Measurements from ENCODE around the gene MAGEA9B. TPM values are rescaled to one million over a fixed set of nuclear protein-coding genes. Genes with fewer than 3 reads are reported as not detected.
"Not testable (repeated sequence)": the region's sequence is repeated elsewhere in the genome, so short reads cannot be mapped to it uniquely, and the experiment has no call there.

Gene MAGEA9B
- total and polyA plus RNA-seq, 2 experiments from 2014 or later = 0.33 TPM; not detected in 1

DNA sequence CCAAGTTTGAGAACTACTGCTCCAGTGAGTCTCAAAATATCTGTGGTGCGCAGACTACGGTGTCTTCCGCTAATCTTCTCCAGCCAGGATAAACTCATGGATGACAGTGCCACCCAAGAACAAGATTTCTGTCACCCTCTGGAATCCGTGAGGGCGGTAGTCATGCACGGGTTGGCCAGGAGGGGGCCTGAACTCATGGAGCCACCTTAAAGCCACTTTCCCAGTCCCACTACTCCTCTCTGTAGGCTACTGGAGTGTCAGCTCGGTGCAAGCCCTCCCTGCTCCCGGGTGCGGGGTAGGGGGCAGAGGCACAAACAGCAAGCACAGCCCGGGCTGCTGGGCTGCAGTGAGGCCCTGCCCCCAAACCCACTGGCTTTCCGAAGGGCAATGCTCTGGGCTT is 11.3 kb upstream of the MAGEA9B start:
- not testable (repeated sequence) for H3K79me2 ChIP-seq; H3K4me3 ChIP-seq; H3K27ac ChIP-seq; H3K9me2 ChIP-seq (replicated peaks; ENCODE audit: insufficient read depth); H3K36me3 ChIP-seq (replicated peaks; ENCODE audit: insufficient read depth, low read depth); DNase-seq (ENCODE audit: low spot score); H4K20me1 ChIP-seq (ENCODE audit: insufficient read depth, poor library complexity, severe bottlenecking); H3K27me3 ChIP-seq; H3K9me3 ChIP-seq (ENCODE audit: low read depth); H3K4me1 ChIP-seq (ENCODE audit: insufficient read depth); H3K4me2 ChIP-seq; H2AFZ ChIP-seq
- WGBS (ENCODE audit: low lambda C conversion rate, missing lambda C conversion rate) = 52% methylated on average over 5 of the region's 11 CpGs

DNA sequence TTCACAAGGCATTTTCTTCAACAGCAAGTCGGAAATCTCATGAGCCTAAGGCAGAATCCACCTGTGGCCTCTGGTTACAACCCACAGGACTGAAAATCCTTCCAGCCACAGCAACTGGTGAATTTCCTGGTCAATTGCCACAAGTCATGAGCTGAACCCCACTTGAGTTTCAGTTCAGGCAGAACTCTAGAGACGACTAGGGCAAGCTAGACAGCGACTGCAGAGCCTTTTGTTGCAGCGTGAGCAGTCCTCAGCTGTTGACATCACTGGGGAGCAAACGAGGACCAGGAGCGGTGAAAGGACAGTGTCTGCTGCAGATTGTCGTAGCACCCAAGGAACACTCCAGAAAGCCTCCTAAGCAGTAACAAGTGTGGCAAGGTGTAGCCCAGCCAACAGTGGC is 8.7 kb upstream of the MAGEA9B start:
- not testable (repeated sequence) for H3K4me2 ChIP-seq; H3K9me2 ChIP-seq (replicated peaks; ENCODE audit: insufficient read depth); DNase-seq (ENCODE audit: low spot score); H4K20me1 ChIP-seq (ENCODE audit: insufficient read depth, poor library complexity, severe bottlenecking); H3K79me2 ChIP-seq; H3K9me3 ChIP-seq (ENCODE audit: low read depth); H3K4me3 ChIP-seq; H3K4me1 ChIP-seq (ENCODE audit: insufficient read depth); H3K36me3 ChIP-seq (replicated peaks; ENCODE audit: insufficient read depth, low read depth); H3K27me3 ChIP-seq; H3K27ac ChIP-seq; H2AFZ ChIP-seq
- WGBS (ENCODE audit: low lambda C conversion rate, missing lambda C conversion rate) = no CpG with 5 or more reads among the region's 7 CpGs

DNA sequence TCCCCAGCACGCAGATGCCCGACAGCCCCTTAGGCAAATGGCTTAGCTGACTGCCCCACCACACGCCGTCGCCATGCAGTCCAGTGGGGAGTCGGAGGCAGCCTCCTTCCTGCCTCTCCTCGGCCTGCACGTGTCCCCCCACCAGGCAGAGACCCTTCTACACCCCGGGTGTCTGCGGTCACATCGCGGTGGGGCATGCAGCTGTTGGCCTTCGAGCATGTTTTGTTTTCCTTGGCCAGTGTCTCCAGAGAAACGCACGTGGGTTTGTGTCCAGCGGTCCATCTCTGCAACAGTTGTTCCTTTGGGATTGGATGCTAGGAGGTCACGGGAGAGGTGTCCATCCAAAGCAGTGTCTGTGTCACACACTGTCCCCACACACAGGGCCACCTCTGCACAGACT is 8.0 kb upstream of the MAGEA9B start, which contains the start of gene HSFX2:
Gene HSFX2 (minus strand): TSS at position 101 of the 400 bp plus-strand sequence. CDS start 614 bp downstream, outside the sequence.
- not testable (repeated sequence) for H3K4me1 ChIP-seq (ENCODE audit: insufficient read depth); H3K79me2 ChIP-seq; H3K36me3 ChIP-seq (replicated peaks; ENCODE audit: insufficient read depth, low read depth); H3K4me3 ChIP-seq; H3K4me2 ChIP-seq; DNase-seq (ENCODE audit: low spot score); H3K27ac ChIP-seq; H2AFZ ChIP-seq; H3K9me2 ChIP-seq (replicated peaks; ENCODE audit: insufficient read depth); H3K9me3 ChIP-seq (ENCODE audit: low read depth); H4K20me1 ChIP-seq (ENCODE audit: insufficient read depth, poor library complexity, severe bottlenecking); H3K27me3 ChIP-seq
- WGBS (ENCODE audit: low lambda C conversion rate, missing lambda C conversion rate) = no CpG with 5 or more reads among the region's 17 CpGs

DNA sequence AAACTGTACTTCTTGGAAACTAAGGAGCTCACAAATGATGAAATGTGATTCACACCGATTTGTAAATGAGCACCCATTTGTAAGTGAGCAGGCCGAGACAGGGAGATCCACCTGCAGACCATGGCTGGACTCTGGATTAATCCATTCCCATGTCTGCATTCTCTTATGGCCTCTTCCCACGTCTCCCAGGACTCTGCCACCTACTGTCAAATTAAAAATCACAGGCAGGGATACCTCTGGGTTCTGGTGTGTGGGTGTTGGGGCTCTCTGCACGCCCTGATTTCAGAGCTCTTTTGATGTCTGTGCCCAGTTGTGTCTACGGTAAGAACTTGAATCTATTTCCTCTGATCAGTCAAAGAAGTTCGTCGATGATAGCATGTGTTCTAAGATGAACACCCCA is 3.7 kb upstream of the MAGEA9B start:
- not testable (repeated sequence) for H3K4me3 ChIP-seq; H3K9me3 ChIP-seq (ENCODE audit: low read depth); H3K27me3 ChIP-seq; H3K79me2 ChIP-seq; H3K36me3 ChIP-seq (replicated peaks; ENCODE audit: insufficient read depth, low read depth); H4K20me1 ChIP-seq (ENCODE audit: insufficient read depth, poor library complexity, severe bottlenecking); DNase-seq (ENCODE audit: low spot score); H3K27ac ChIP-seq; H3K4me2 ChIP-seq; H3K4me1 ChIP-seq (ENCODE audit: insufficient read depth); H3K9me2 ChIP-seq (replicated peaks; ENCODE audit: insufficient read depth); H2AFZ ChIP-seq
- WGBS (ENCODE audit: low lambda C conversion rate, missing lambda C conversion rate) = no CpG with 5 or more reads among the region's 7 CpGs

DNA sequence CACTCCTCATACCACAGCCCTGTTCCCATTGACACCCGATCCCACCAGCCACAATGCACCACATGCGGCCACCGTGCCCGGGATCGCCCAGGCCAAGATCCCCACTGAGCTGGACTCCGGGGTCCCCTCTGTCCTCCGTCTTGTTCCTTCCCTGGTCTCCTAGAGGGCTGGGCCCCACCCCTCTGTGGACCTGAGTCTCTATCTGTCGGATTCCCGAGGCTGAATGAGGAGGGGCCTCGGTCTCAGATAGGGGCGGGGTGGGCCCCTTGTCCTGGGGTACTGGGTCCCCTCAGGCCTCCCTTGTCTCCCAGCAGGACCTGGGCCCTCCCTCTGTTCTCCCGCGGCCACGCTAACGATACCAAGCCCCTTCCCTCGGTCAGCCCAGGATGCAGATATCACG is 1.6 kb downstream of the MAGEA9B start:
- H3K4me2 ChIP-seq; H3K4me1 ChIP-seq (ENCODE audit: insufficient read depth); H3K27me3 ChIP-seq; H3K4me3 ChIP-seq; H3K9me3 ChIP-seq (ENCODE audit: low read depth); DNase-seq (ENCODE audit: low spot score); H3K9me2 ChIP-seq (replicated peaks; ENCODE audit: insufficient read depth); H3K36me3 ChIP-seq (replicated peaks; ENCODE audit: insufficient read depth, low read depth); H4K20me1 ChIP-seq (ENCODE audit: insufficient read depth, poor library complexity, severe bottlenecking); H2AFZ ChIP-seq; H3K79me2 ChIP-seq; H3K27ac ChIP-seq: not testable (repeated sequence)
- 85% methylated on average over 5 of the region's 17 CpGs for WGBS (ENCODE audit: low lambda C conversion rate, missing lambda C conversion rate)

DNA sequence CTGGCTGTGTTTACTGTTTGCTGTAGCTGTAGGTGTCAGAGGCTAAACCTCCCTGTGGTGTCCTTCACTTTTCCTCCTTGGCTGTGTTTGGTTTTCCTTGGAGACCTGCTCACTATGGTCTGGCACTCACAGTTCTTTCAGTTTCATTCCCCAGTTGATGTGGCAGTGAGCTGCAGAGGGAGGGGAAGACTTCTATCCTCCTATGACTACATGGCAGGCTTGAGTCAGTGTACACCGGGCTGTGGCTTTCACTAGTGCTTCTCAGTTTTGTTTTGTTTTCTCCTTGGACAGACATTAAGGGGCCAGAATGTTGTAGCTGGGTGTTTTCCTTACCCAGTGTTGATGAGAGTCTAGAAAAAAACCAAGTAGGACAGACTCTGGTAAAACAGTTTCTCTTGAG is 13.8 kb downstream of the MAGEA9B start:
- H4K20me1 ChIP-seq (ENCODE audit: insufficient read depth, poor library complexity, severe bottlenecking); H2AFZ ChIP-seq; H3K79me2 ChIP-seq; H3K4me3 ChIP-seq; H3K27me3 ChIP-seq; H3K9me3 ChIP-seq (ENCODE audit: low read depth); H3K4me2 ChIP-seq; DNase-seq (ENCODE audit: low spot score); H3K36me3 ChIP-seq (replicated peaks; ENCODE audit: insufficient read depth, low read depth); H3K4me1 ChIP-seq (ENCODE audit: insufficient read depth); H3K27ac ChIP-seq; H3K9me2 ChIP-seq (replicated peaks; ENCODE audit: insufficient read depth): not testable (repeated sequence)
- no CpG with 5 or more reads among the region's 1 CpG for WGBS (ENCODE audit: low lambda C conversion rate, missing lambda C conversion rate)

DNA sequence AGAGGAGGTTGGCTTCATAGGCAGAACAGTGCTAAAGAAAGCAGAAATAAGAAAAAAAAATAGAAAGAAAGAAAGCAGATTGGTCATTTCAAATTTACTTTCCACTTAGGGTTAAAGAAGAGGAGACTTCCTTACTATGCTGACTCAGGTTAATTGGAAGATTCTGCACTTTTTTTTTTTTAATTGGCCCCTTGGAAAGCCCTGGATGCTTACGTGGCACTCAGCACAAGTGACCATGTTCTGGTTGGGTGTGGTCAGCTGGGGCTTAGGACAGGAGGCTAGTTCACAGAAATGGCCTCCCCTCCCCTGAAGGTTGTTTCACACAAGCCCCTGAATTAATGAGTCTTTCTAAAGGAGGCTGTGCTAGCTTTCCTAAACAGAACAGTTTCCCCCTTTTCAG is 14.5 kb downstream of the MAGEA9B start:
- no peaks in the 10 kb centered on the region for H3K9me2 ChIP-seq (replicated peaks; ENCODE audit: insufficient read depth)
- no peaks in the 10 kb centered on the region for H3K27me3 ChIP-seq
- H3K36me3 ChIP-seq (replicated peaks; ENCODE audit: insufficient read depth, low read depth) = no peaks in the 10 kb centered on the region
- no peak overlapping the region for H2AFZ ChIP-seq
- DNase-seq (ENCODE audit: low spot score) = peak; percentile 2
- no peak overlapping the region for H3K4me2 ChIP-seq
- H3K9me3 ChIP-seq (ENCODE audit: low read depth) = no peaks in the 10 kb centered on the region
- 67% methylated on average over 1 of the region's 1 CpG for WGBS (ENCODE audit: low lambda C conversion rate, missing lambda C conversion rate)
- no peak for TF ChIP-seq EZH2 (IDR thresholded peaks at IDR 0.05; ENCODE audit: borderline replicate concordance)
- no peak for TF ChIP-seq EZH2phosphoT487 (IDR thresholded peaks at IDR 0.05; ENCODE audit: low read depth, severe bottlenecking, unreplicated experiment)
- H3K79me2 ChIP-seq = no peaks in the 10 kb centered on the region
- no peaks in the 10 kb centered on the region for H3K4me1 ChIP-seq (ENCODE audit: insufficient read depth)
- no peaks in the 10 kb centered on the region for H4K20me1 ChIP-seq (ENCODE audit: insufficient read depth, poor library complexity, severe bottlenecking)
- H3K27ac ChIP-seq = no peak overlapping the region
- no peak overlapping the region for H3K4me3 ChIP-seq

All from hepatocyte (in vitro differentiated cells).